Measurements from ENCODE around the gene METAP2. TPM values are rescaled to one million over a fixed set of nuclear protein-coding genes. Genes with fewer than 3 reads are reported as not detected.

The METAP2 gene
- total and polyA plus RNA-seq, 2 donors (not counting 3 experiments of a cell fraction or from before 2014, with no cell fraction given): 28.5 to 105 TPM

DNA sequence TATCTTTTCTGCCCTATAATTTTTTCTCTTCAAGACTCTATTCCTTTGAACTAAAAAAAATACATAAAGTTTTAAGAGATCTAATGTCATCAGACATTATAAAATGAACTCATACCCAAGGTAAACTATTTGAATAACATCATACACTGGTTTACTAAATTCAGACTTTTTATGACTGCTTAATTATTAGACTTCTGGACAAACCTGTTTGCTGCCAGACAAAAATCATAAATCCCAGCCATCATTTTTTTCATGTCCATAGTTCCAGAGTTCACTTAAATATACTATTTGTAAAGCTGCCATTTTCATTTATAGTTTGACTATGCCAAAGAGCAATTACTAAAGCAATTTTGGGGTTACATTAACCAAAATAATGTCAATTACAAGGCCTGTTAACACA, 43.3 kb downstream of the METAP2 start:
- H3K4me2 ChIP-seq (ENCODE audit: insufficient read depth, low read length): no peak overlapping the region
- H2AFZ ChIP-seq (ENCODE audit: low read depth, low read length): no peak overlapping the region
- ChIA-PET CTCF (interaction anchor here (1.1 to 1.6 kb wide), 2 partner anchors 17 to 58 kb away, joined by 3 to 7 read pairs; no protein-coding TSS in a partner anchor), POLR2A (no interaction called here)
- H3K36me3 ChIP-seq (ENCODE audit: control insufficient read depth in 2 of 2, extremely low read depth in 1 of 2, insufficient read depth in 2 of 2, low read length in 2 of 2): peaks cover 3 to 15% of the 10 kb centered on the region in 2 experiments
- FAIRE-seq (no peak), DNase-seq (ENCODE audit: low read depth, low spot score) (no peak)
- dilution Hi-C loops (cut with MboI; ENCODE audit: extremely low pct_ligation_motif_present, low sequenced_read_pairs): no loop called here
- no peaks in the 10 kb centered on the region for H3K27me3 ChIP-seq (ENCODE audit: control insufficient read depth in 2 of 2, insufficient read depth in 2 of 2, low read length in 2 of 2)
- intact Hi-C loops (cut with micrococcal nuclease): no loop called here
- no peaks in the 10 kb centered on the region for H3K9me3 ChIP-seq (replicated peaks; ENCODE audit: control insufficient read depth, insufficient read depth, low read length)
- no peak overlapping the region for H3K27ac ChIP-seq (ENCODE audit: insufficient read depth, low read depth, low read length)
- no peaks in the 10 kb centered on the region for H3K9me1 ChIP-seq (replicated peaks; ENCODE audit: control insufficient read depth, extremely low read depth, insufficient read depth, low read length)
- no peaks in the 10 kb centered on the region for H3K79me2 ChIP-seq (ENCODE audit: control insufficient read depth, insufficient read depth, low read length)
- H3K4me3 ChIP-seq (replicated peaks in 1 of 3; ENCODE audit: insufficient read depth in 1 of 3, low read depth in 1 of 3, low read length in 3 of 3): no peak overlapping the region
- H4K20me1 ChIP-seq (replicated peaks; ENCODE audit: control insufficient read depth, extremely low read depth, insufficient read depth, low read length): no peaks in the 10 kb centered on the region
- H3K4me1 ChIP-seq (ENCODE audit: control insufficient read depth, extremely low read depth, insufficient read depth, low read length): no peaks in the 10 kb centered on the region
- no peak for TF ChIP-seq JUN (IDR thresholded peaks at IDR 0.05; ENCODE audit: borderline replicate concordance, insufficient read depth, insufficient read length, low read depth)
- TF ChIP-seq, protein P1, sequence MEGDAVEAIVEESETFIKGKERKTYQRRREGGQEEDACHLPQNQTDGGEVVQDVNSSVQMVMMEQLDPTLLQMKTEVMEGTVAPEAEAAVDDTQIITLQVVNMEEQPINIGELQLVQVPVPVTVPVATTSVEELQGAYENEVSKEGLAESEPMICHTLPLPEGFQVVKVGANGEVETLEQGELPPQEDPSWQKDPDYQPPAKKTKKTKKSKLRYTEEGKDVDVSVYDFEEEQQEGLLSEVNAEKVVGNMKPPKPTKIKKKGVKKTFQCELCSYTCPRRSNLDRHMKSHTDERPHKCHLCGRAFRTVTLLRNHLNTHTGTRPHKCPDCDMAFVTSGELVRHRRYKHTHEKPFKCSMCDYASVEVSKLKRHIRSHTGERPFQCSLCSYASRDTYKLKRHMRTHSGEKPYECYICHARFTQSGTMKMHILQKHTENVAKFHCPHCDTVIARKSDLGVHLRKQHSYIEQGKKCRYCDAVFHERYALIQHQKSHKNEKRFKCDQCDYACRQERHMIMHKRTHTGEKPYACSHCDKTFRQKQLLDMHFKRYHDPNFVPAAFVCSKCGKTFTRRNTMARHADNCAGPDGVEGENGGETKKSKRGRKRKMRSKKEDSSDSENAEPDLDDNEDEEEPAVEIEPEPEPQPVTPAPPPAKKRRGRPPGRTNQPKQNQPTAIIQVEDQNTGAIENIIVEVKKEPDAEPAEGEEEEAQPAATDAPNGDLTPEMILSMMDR (IDR thresholded peaks at IDR 0.05; ENCODE audit: extremely low read depth in 1 of 2, insufficient read depth in 1 of 2, low read depth in 1 of 2, low read length in 2 of 2): no peak
- TF ChIP-seq POLR2AphosphoS5 (IDR thresholded peaks at IDR 0.05; ENCODE audit: insufficient read depth, low read depth, low read length): no peak
- no peak for TF ChIP-seq POLR2A (IDR thresholded peaks at IDR 0.05; ENCODE audit: low read depth, low read length)
- TF ChIP-seq FOS (IDR thresholded peaks at IDR 0.05; ENCODE audit: borderline replicate concordance, insufficient read depth, low read length): no peak
- no peak for TF ChIP-seq MYC (IDR thresholded peaks at IDR 0.05; ENCODE audit: low read depth, low read length)
- no peak for TF ChIP-seq EZH2 (IDR thresholded peaks at IDR 0.05; ENCODE audit: borderline replicate concordance, low read depth, low read length, severe bottlenecking)
- TF ChIP-seq, protein P2, sequence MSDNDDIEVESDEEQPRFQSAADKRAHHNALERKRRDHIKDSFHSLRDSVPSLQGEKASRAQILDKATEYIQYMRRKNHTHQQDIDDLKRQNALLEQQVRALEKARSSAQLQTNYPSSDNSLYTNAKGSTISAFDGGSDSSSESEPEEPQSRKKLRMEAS (IDR thresholded peaks at IDR 0.05; ENCODE audit: insufficient read depth, insufficient read length): no peak
- BruUV-seq (replicated peaks): no TSS peak
- no peak overlapping the region for H3K9ac ChIP-seq (replicated peaks; ENCODE audit: extremely low read depth, insufficient read depth, low read length)

Data from endothelial cell of umbilical vein (primary cell).